ENCODE measurements around the gene SELENOK. TPM values are rescaled to one million over a fixed set of nuclear protein-coding genes. Genes with fewer than 3 reads are reported as not detected.

SELENOK gene
- total and polyA plus RNA-seq, 2 of the 13 experiments (the other 11 are each of a cell fraction or from before 2014, with no cell fraction given), result 67.0 to 81.0 TPM

GRCh38 chr3:53845103-53845880 is 46.4 kb downstream of the SELENOK start (continued):
- TF ChIP-seq TCF12 (IDR thresholded peaks at IDR 0.05), result no peak
- TF ChIP-seq TCF12 (CRISPR knock-in tag; IDR thresholded peaks at IDR 0.05), result no peak
- TF ChIP-seq STAG1 (CRISPR knock-in tag; IDR thresholded peaks at IDR 0.05), result no peak
- TF ChIP-seq ZNF773 (CRISPR knock-in tag; IDR thresholded peaks at IDR 0.05; ENCODE audit: borderline replicate concordance), result no peak
- TF ChIP-seq TAF15 (IDR thresholded peaks at IDR 0.05; ENCODE audit: low read depth, low read length, poor library complexity, severe bottlenecking), result no peak
- no peak for TF ChIP-seq ZNF550 (CRISPR knock-in tag; IDR thresholded peaks at IDR 0.05; ENCODE audit: borderline replicate concordance)
- no peak for TF ChIP-seq IRF2 (CRISPR knock-in tag; IDR thresholded peaks at IDR 0.05)
- TF ChIP-seq REXO4 (CRISPR knock-in tag; IDR thresholded peaks at IDR 0.05; ENCODE audit: borderline replicate concordance), result no peak
- TF ChIP-seq ZNF687 (CRISPR knock-in tag; IDR thresholded peaks at IDR 0.05), result peak; percentile 32; the same call in 1 of the 2 replicates
- 0 out of 2 replicates have a peak, but pooled peaks have one; percentile 20 for TF ChIP-seq ZNF589 (CRISPR knock-in tag; conservative IDR thresholded peaks at IDR 0.05)
- peak; percentile 90 for TF ChIP-seq U2AF1 (optimal IDR thresholded peaks at IDR 0.05; ENCODE audit: low read depth, low read length)
- TF ChIP-seq ZNF496 (CRISPR knock-in tag; IDR thresholded peaks at IDR 0.05; ENCODE audit: insufficient replicate concordance), result no peak
- TF ChIP-seq CCDC6 (CRISPR knock-in tag; IDR thresholded peaks at IDR 0.05), result no peak
- TF ChIP-seq ZNF607 (CRISPR knock-in tag; IDR thresholded peaks at IDR 0.05; ENCODE audit: borderline replicate concordance), result 0 out of 2 replicates have a peak, but pooled peaks have one; percentile 27
- no peak for TF ChIP-seq ZNF772 (CRISPR knock-in tag; IDR thresholded peaks at IDR 0.05)
- TF ChIP-seq GLI4 (CRISPR knock-in tag; IDR thresholded peaks at IDR 0.05; ENCODE audit: borderline replicate concordance), result 0 out of 2 replicates have a peak, but pooled peaks have one; percentile 57
- no peak for TF ChIP-seq SP5 (CRISPR knock-in tag; IDR thresholded peaks at IDR 0.05; ENCODE audit: borderline replicate concordance, low read depth)
- TF ChIP-seq CBX5 (CRISPR knock-in tag; IDR thresholded peaks at IDR 0.05; ENCODE audit: borderline replicate concordance), result no peak
